A549 (cell line): ENCODE data around the gene ITGB2. TPM values are rescaled to one million over a fixed set of nuclear protein-coding genes. Genes with fewer than 3 reads are reported as not detected.

ENCODE experiments used
- ATAC-seq, 2 experiments: fragments of 200-7000 bp in 1 of 2; fragments of >200 bp in 1 of 2; cut with Nextera tagmentation in 1 of 2; cut with Tn5 transposase in 1 of 2; 3 replicates each; pipeline versions ENCODE4 v1.8.0 to v1.9.1; 2018 to 2020; ENCODE audit warnings: mild to moderate bottlenecking in 1 of 2, moderate library complexity in 1 of 2
- CTCF ChIA-PET: fragments of 300-600 bp; sonication (Branson Sonifier 250); formaldehyde crosslinking; extraction: SDS; loops from one replicate; lab custom pipeline; 2021; ENCODE audit warnings: antibody characterized with exemption, inconsistent platforms; lab: Yijun Ruan, JAX
- POLR2A ChIA-PET: fragments of 350-600 bp; formaldehyde crosslinking; extraction: SDS; loops from one replicate; lab custom pipeline; 2021; ENCODE audit warnings: antibody characterized with exemption, inconsistent platforms; lab: Yijun Ruan, JAX
- DNase-seq, 2 experiments: peaks; one replicate each; pipeline versions ENCODE4 v3.0.0 to v3.0.0-alpha.2; 2011 to 2016; ENCODE audit warnings: low read depth in 1 of 2, low spot score in 1 of 2
- FAIRE-seq: peaks from 2 replicates; lab custom pipeline; 2011; peaks lifted over from hg19 to GRCh38; lab: Jason Lieb, UNC
- H3K27ac ChIP-seq, 2 experiments: fragments of >200 bp; sonication (Bioruptor Twin); formaldehyde crosslinking; 3 replicates each; pipeline ENCODE4 v1.5.1; 2016 to 2017
- H3K4me1 ChIP-seq: fragments of >200 bp; sonication (Bioruptor Twin); formaldehyde crosslinking; 3 replicates; pipeline ENCODE4 v1.6.1; 2016
- H3K4me2 ChIP-seq: fragments of >200 bp; sonication (Bioruptor Twin); formaldehyde crosslinking; 3 replicates; pipeline ENCODE4 v1.6.1; 2016
- H3K4me3 ChIP-seq: fragments of >200 bp; sonication (Bioruptor Twin); formaldehyde crosslinking; 3 replicates; pipeline ENCODE4 v1.5.1; 2016
- H3K9me3 ChIP-seq: fragments of >200 bp; sonication (Bioruptor Twin); formaldehyde crosslinking; 3 replicates; pipeline ENCODE4 v1.6.1; 2016
- BHLHE40 ChIP-seq: IDR thresholded peaks from 2 replicates; pipeline ENCODE4 v1.6.1; 2012; ENCODE audit warnings: low read depth, low read length, inconsistent platforms
- CEBPB ChIP-seq, 2 experiments: fragments of >200 bp in 1 of 2; sonication (Bioruptor Twin) in 1 of 2; formaldehyde crosslinking in 1 of 2; IDR thresholded peaks; 2 replicates each; pipeline ENCODE4 v1.6.1; 2012 to 2016
- CHD4 ChIP-seq: fragments of 200-600 bp; sonication (generic); IDR thresholded peaks from 2 replicates; pipeline ENCODE4 v1.6.1; 2016; ENCODE audit warnings: antibody characterized with exemption, mild to moderate bottlenecking, borderline replicate concordance
- ESRRA ChIP-seq: fragments of 150-350 bp; IDR thresholded peaks from 2 replicates; pipeline ENCODE4 v1.6.1; 2014; ENCODE audit warnings: mild to moderate bottlenecking, low read length, borderline replicate concordance
- FOSB ChIP-seq: fragments of 250-450 bp; sonication (Bioruptor Pico); IDR thresholded peaks from 2 replicates; pipeline ENCODE4 v1.5.0; 2020; ENCODE audit warnings: mild to moderate bottlenecking, moderate library complexity
- HEYL ChIP-seq: fragments of 250-450 bp; sonication (Bioruptor Pico); IDR thresholded peaks from 2 replicates; pipeline ENCODE4 v1.8.0; 2021; ENCODE audit warnings: mild to moderate bottlenecking, moderate library complexity
- HOXA7 ChIP-seq: fragments of 250-450 bp; sonication (Bioruptor Pico); IDR thresholded peaks from 2 replicates; pipeline ENCODE4 v1.5.0; 2020; ENCODE audit warnings: mild to moderate bottlenecking, moderate library complexity
- HOXB13 ChIP-seq: fragments of 250-450 bp; sonication (Bioruptor Pico); IDR thresholded peaks from 2 replicates; pipeline ENCODE4 v1.5.0; 2020; ENCODE audit warnings: low read depth, mild to moderate bottlenecking, moderate library complexity
- HOXB5 ChIP-seq: fragments of 250-450 bp; sonication (Bioruptor Pico); IDR thresholded peaks from 2 replicates; pipeline ENCODE4 v1.5.0; 2020; ENCODE audit warnings: mild to moderate bottlenecking, moderate library complexity
- JUN ChIP-seq, 2 experiments: fragments of >200 bp; sonication (Bioruptor Twin); formaldehyde crosslinking; IDR thresholded peaks; 2 replicates in 1 of 2; 3 replicates in 1 of 2; pipeline ENCODE4 v1.6.1; 2016 to 2017
- MAZ ChIP-seq: fragments of 150-350 bp; IDR thresholded peaks from 2 replicates; pipeline ENCODE4 v1.6.1; 2014; ENCODE audit warnings: antibody characterized with exemption, low read depth, low read length, borderline replicate concordance
- NFE2L2 ChIP-seq: fragments of 150-350 bp; conservative IDR thresholded peaks from 2 replicates; pipeline ENCODE4 v1.6.1; 2014; ENCODE audit warnings: low read length
- NPAS2 ChIP-seq: fragments of 250-450 bp; sonication (Bioruptor Pico); IDR thresholded peaks from 2 replicates; pipeline ENCODE4 v1.8.0; 2022; ENCODE audit warnings: mild to moderate bottlenecking, moderate library complexity, borderline replicate concordance
- POLR2A ChIP-seq: IDR thresholded peaks from 2 replicates; pipeline ENCODE4 v1.6.1; 2012; ENCODE audit warnings: mild to moderate bottlenecking, low read length
- POLR2AphosphoS2 ChIP-seq: conservative IDR thresholded peaks from 2 replicates; pipeline ENCODE4 v1.6.1; 2012; ENCODE audit warnings: low read length, improper control_type of control experiment, inconsistent platforms
- RCOR1 ChIP-seq: fragments of 150-350 bp; IDR thresholded peaks from 2 replicates; pipeline ENCODE4 v1.6.1; 2014; ENCODE audit warnings: antibody characterized with exemption, low read length, low read depth
- RFX5 ChIP-seq: fragments of 450-650 bp; IDR thresholded peaks from 2 replicates; pipeline ENCODE4 v1.7.1; 2014; ENCODE audit warnings: antibody characterized with exemption, mild to moderate bottlenecking, moderate library complexity
- RNF2 ChIP-seq: fragments of 200-600 bp; sonication (generic); IDR thresholded peaks from 2 replicates; pipeline ENCODE4 v1.6.1; 2016; ENCODE audit warnings: low read depth, mild to moderate bottlenecking, antibody characterized with exemption, moderate library complexity, borderline replicate concordance
- SMC3 ChIP-seq: fragments of >200 bp; sonication (Bioruptor Twin); formaldehyde crosslinking; IDR thresholded peaks from 3 replicates; pipeline ENCODE4 v1.6.1; 2018; ENCODE audit warnings: inconsistent platforms
- SREBF2 ChIP-seq: fragments of 450-650 bp; IDR thresholded peaks from 2 replicates; pipeline ENCODE4 v1.6.1; 2014; ENCODE audit warnings: mild to moderate bottlenecking, moderate library complexity
- TFCP2L1 ChIP-seq: fragments of 250-450 bp; sonication (Bioruptor Pico); IDR thresholded peaks from 2 replicates; pipeline ENCODE4 v1.5.0; 2021; ENCODE audit warnings: mild to moderate bottlenecking
- ZC3H11A ChIP-seq: fragments of 450-650 bp; IDR thresholded peaks from 2 replicates; pipeline ENCODE4 v1.6.1; 2014; ENCODE audit warnings: antibody characterized with exemption, mild to moderate bottlenecking
- ZSCAN20 ChIP-seq: fragments of 250-450 bp; sonication (Bioruptor Pico); IDR thresholded peaks from 2 replicates; pipeline ENCODE4 v1.8.0; 2022; ENCODE audit warnings: mild to moderate bottlenecking, moderate library complexity
- WGBS: methylation state at CpG from one replicate; pipeline ENCODE4 v1.1.6; 2017; ENCODE audit errors: missing lambda C conversion rate; 5-methylcytosine and 5-hydroxymethylcytosine counted together
- polyA plus RNA-seq, 4 experiments: library from polyadenylated mRNA; depleted of rRNA in 3 of 4; stranded (reverse); fragments of >200 nt; fragmentation: RNase III in 1 of 4; extraction: RNeasy Plus Mini Kit Qiagen cat#74134 plus additional on column Dnase treatment in 1 of 4; gene quantifications; 2 replicates in 3 of 4; 3 replicates in 1 of 4; pipeline ENCODE4 v1.2.3, GENCODE V29; 2011 to 2017
- TF ChIP-seq, protein P1 (sequence below): fragments of >200 bp; sonication (Bioruptor Twin); formaldehyde crosslinking; IDR thresholded peaks from 2 replicates; pipeline ENCODE4 v1.6.1; 2016
- TF ChIP-seq, protein P2 (sequence below): fragments of 250-450 bp; sonication (Bioruptor Pico); IDR thresholded peaks from 2 replicates; pipeline ENCODE4 v1.5.0; 2021; ENCODE audit warnings: mild to moderate bottlenecking, moderate library complexity, borderline replicate concordance
- TF ChIP-seq, protein P3 (sequence below): fragments of >200 bp; sonication (Bioruptor Twin); formaldehyde crosslinking; IDR thresholded peaks from 3 replicates; pipeline ENCODE4 v1.6.1; 2016
- TF ChIP-seq, protein P4 (sequence below): IDR thresholded peaks from 2 replicates; pipeline ENCODE4 v1.6.1; 2012; ENCODE audit warnings: low read depth, borderline replicate concordance
- TF ChIP-seq, protein P5 (sequence below): fragments of >200 bp; sonication (Bioruptor Twin); formaldehyde crosslinking; IDR thresholded peaks from 3 replicates; pipeline ENCODE4 v1.5.1; 2016

The ITGB2 gene
- polyA plus RNA-seq, 2 of the 4 experiments (the other 2 are of a cell fraction) = 0.46 to 0.59 TPM

DNA sequence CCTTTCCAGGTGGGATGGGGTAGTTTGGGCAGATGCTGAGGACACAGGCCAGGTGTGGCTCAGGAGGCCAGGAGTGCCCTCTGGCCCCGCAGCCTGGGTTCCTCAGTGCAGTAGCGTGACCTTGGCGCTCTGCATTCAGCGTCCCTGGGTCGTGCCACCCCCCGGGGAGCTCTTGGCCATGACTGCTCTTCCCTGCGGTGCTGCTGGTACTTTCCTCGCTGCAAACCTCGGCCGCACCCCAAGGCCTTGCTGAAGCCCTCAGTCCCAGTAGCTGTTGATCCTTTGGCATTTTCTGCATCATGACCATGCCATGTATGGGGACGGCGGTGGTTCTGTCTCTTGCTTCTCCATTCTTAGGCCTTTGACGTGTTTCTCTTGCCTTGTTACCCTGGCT lies 32.9 kb upstream of the ITGB2 start:
- peaks cover 11% of the 10 kb centered on the region; the same call in 2 of the 3 replicates for H3K4me1 ChIP-seq
- WGBS = 96% methylated on average over 13 of the region's 13 CpGs
- DNase-seq = no peak
- no peak overlapping the region for H3K27ac ChIP-seq
- ATAC-seq = no peak
- H3K4me3 ChIP-seq = no peak overlapping the region
- CTCF ChIA-PET = interaction anchor here (0.9 to 14.2 kb wide), 5 partner anchors 8 to 186 kb away, joined by 3 to 224 read pairs (median 4); no protein-coding TSS in a partner anchor
- POLR2A ChIA-PET = no interaction called here
- FAIRE-seq = no peak
- TF ChIP-seq MAZ (no peak), BHLHE40 (no peak), ESRRA (no peak), POLR2AphosphoS2 (no peak), NPAS2 (CRISPR knock-in tag) (no peak), POLR2A (no peak), NFE2L2 (no peak), RCOR1 (no peak), JUN (IDR thresholded peaks at IDR 0.05) (no peak), RNF2 (no peak), HOXB5 (CRISPR knock-in tag) (no peak), HOXA7 (CRISPR knock-in tag) (no peak), CHD4 (no peak), ZC3H11A (no peak)
- TF ChIP-seq, protein P1, sequence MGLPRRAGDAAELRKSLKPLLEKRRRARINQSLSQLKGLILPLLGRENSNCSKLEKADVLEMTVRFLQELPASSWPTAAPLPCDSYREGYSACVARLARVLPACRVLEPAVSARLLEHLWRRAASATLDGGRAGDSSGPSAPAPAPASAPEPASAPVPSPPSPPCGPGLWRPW = no peak
- TF ChIP-seq, protein P2, sequence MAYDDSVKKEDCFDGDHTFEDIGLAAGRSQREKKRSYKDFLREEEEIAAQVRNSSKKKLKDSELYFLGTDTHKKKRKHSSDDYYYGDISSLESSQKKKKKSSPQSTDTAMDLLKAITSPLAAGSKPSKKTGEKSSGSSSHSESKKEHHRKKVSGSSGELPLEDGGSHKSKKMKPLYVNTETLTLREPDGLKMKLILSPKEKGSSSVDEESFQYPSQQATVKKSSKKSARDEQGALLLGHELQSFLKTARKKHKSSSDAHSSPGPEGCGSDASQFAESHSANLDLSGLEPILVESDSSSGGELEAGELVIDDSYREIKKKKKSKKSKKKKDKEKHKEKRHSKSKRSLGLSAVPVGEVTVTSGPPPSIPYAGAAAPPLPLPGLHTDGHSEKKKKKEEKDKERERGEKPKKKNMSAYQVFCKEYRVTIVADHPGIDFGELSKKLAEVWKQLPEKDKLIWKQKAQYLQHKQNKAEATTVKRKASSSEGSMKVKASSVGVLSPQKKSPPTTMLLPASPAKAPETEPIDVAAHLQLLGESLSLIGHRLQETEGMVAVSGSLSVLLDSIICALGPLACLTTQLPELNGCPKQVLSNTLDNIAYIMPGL (CRISPR knock-in tag) = no peak
- TF ChIP-seq, all 56 proteins: peak for 0
- no peaks in the 10 kb centered on the region for H3K9me3 ChIP-seq
- no peak overlapping the region for H3K4me2 ChIP-seq

DNA sequence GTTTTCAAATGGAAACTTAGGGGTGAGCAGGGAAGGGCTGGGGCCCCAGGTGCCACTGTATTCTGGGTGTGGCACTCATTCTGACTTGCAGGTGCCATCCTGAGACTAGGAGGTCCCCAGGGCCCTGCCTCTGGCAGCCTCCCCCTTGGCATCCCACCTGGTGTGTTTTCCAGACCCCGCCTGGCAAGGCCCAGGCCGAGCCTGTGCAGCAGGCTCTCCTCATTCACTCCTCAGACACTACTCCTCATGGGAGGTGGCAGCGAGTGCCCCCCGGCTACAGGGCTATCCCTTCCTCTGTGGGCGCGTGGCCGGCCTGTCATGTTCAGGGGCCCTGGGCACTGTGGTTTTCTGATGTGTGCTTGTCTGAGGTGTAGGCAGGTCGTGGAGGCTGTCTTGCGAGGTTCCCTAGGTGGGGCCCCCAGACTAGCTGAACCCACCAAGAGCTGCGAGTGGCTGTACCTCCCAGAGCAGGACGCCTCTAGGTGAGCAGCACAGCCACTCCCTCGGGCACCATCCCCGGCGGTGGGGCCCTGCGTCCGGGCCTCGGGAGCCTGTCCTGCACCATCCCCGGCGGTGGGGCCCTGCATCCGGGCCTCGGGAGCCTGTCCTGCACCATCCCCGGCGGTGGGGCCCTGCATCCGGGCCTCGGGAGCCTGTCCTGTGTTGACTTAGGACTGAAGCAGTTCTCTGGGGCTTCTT lies 32.4 kb upstream of the ITGB2 start:
- DNase-seq = no peak
- TF ChIP-seq SMC3 (no peak), SREBF2 (no peak), HOXB13 (CRISPR knock-in tag) (no peak), TFCP2L1 (no peak), NFE2L2 (no peak), CEBPB (IDR thresholded peaks at IDR 0.05) (no peak), POLR2A (no peak), JUN (IDR thresholded peaks at IDR 0.05) (no peak), ZSCAN20 (no peak), HEYL (CRISPR knock-in tag) (no peak), FOSB (CRISPR knock-in tag) (no peak), RFX5 (no peak)
- TF ChIP-seq, protein P3, sequence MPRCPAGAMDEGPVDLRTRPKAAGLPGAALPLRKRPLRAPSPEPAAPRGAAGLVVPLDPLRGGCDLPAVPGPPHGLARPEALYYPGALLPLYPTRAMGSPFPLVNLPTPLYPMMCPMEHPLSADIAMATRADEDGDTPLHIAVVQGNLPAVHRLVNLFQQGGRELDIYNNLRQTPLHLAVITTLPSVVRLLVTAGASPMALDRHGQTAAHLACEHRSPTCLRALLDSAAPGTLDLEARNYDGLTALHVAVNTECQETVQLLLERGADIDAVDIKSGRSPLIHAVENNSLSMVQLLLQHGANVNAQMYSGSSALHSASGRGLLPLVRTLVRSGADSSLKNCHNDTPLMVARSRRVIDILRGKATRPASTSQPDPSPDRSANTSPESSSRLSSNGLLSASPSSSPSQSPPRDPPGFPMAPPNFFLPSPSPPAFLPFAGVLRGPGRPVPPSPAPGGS = no peak
- TF ChIP-seq, protein P4, sequence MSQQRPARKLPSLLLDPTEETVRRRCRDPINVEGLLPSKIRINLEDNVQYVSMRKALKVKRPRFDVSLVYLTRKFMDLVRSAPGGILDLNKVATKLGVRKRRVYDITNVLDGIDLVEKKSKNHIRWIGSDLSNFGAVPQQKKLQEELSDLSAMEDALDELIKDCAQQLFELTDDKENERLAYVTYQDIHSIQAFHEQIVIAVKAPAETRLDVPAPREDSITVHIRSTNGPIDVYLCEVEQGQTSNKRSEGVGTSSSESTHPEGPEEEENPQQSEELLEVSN = no peak
- TF ChIP-seq, protein P5, sequence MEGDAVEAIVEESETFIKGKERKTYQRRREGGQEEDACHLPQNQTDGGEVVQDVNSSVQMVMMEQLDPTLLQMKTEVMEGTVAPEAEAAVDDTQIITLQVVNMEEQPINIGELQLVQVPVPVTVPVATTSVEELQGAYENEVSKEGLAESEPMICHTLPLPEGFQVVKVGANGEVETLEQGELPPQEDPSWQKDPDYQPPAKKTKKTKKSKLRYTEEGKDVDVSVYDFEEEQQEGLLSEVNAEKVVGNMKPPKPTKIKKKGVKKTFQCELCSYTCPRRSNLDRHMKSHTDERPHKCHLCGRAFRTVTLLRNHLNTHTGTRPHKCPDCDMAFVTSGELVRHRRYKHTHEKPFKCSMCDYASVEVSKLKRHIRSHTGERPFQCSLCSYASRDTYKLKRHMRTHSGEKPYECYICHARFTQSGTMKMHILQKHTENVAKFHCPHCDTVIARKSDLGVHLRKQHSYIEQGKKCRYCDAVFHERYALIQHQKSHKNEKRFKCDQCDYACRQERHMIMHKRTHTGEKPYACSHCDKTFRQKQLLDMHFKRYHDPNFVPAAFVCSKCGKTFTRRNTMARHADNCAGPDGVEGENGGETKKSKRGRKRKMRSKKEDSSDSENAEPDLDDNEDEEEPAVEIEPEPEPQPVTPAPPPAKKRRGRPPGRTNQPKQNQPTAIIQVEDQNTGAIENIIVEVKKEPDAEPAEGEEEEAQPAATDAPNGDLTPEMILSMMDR = no peak
- no peak for ATAC-seq
- FAIRE-seq = no peak
- H3K4me3 ChIP-seq = no peak overlapping the region
- POLR2A ChIA-PET = no interaction called here
- no peak overlapping the region for H3K4me2 ChIP-seq
- H3K4me1 ChIP-seq = peaks cover 17% of the 10 kb centered on the region
- H3K9me3 ChIP-seq = no peaks in the 10 kb centered on the region
- H3K27ac ChIP-seq = no peak overlapping the region
- 100% methylated on average over 1 of the region's 25 CpGs for WGBS
- CTCF ChIA-PET = interaction anchor here (0.8 to 14.2 kb wide), 7 partner anchors 8 to 187 kb away, joined by 3 to 224 read pairs (median 4); no protein-coding TSS in a partner anchor
